CD4-positive, alpha-beta T cell treated with Interleukin-10 for 1 hour (primary cell): ENCODE data around the gene KLF8.

Source experiments
- DNase-seq: peaks from one replicate; pipeline ENCODE4 v3.0.0-alpha.2; 2020

The KLF8 gene

DNA sequence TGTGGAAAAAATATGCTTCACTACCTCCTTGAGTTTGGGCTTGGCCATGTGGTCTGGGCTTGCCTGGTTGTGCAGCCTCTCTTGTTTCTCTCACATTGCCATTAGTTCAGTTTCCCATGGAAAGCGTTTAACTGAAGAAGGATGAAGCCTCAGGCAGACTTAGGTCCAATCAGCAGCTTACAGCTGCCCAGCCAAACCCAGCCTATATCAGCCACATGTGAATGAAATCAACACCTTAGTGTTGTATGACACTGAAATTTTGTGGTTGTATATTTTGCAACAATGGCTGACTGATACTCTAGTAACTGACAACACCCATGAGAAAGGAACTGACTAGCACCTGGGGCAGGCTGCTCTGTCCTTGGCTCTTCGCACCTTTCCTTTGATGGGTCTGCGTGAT is 81.2 kb downstream of the KLF8 start:
- DNase-seq: no peak

DNA sequence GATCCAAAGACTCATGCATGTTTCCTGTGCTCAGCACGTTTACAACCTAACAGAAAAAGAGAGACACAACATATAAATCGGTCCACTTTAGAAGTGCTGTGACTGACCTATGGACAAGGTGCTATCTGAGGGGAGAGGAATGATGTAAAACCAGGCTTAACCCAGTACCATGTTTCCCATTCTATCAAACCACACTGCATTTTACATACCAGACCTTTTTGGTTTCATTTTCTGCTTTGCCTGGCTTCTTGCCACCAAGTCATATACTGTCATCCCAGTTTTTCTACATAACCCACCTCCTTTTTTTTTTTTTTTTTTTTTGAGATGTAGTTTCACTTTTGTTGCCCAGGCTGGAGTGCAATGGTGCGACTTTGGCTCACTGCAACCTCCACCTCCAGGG is 82.2 kb downstream of the KLF8 start:
- DNase-seq: peak; percentile 21

DNA sequence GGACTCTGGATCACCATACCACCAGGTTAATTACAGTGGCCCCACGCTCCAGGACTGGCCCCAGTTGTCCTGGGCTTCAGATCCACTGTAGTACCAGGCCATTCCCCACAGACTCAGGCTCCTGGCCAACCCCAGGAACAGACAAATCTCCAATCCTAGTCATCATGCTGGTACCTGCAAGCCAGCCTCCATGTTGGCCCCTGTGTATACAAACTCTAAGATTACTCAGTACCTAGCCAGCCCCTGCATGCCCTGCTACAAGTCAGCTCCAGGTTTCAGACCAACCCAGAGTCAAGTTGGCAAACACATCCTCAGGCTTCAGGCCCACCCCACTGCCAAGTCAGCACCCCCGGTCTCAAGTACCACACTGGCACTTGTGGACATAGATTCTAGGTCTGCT is 85.9 kb downstream of the KLF8 start:
- no peak for DNase-seq

DNA sequence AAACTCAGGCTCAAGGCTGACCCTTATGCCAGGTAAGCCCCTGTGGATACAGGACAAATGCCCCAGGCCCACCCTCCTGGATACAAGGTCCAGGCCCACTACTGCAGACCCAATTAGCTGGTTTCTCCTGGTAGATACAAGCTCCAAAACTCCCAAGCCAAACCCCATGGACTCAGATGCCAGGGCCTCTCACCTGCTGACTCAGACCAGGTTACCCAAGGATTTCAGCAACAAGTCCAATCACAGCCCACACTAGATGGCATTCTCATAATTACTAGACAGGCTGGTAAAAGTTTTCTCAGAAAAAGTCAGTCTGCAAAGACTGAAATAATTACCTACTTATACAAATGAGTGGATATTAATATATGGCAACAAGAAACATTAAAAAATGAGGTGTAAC is 87.0 kb downstream of the KLF8 start:
- DNase-seq: no peak
